NOMO-1 (cell line): ENCODE results near the gene SEC23B.
"Not testable (repeated sequence)": the region's sequence is repeated elsewhere in the genome, so short reads cannot be mapped to it uniquely, and the experiment has no call there.

ENCODE experiments used
- DNase-seq, 2 experiments: peaks; one replicate each; lab custom pipeline; 2025; ENCODE audit not compliant: unreplicated experiment in 2 of 2; lab: John Stamatoyannopoulos, UW

The SEC23B gene

GRCh38 chr20:18523066-18523465 lies 15.3 kb downstream of the SEC23B start:
- DNase-seq: no peak

GRCh38 chr20:18524646-18525045 lies 16.9 kb downstream of the SEC23B start:
- no peak for DNase-seq

DNA sequence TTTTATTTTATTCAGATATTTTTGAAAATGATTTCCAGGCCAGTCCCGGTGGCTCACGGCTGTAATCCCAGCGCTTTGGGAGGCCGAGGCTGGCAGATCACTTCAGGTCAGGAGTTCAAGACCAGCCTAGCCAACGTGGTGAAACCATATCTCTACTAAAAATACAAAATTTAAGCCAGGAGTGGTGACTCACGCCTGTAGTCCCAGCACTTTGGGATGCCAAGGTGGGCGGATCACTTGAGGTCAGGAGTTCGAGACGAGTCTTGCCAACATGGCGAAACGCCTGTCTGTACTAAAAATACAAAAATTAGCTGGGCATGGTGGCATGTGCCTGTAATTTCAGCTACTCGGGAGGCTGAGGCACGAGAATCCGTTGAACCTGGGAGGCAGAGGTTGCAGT lies 19.0 kb downstream of the SEC23B start:
- DNase-seq: not testable (repeated sequence)

GRCh38 chr20:18527339-18527738 lies 19.6 kb downstream of the SEC23B start:
- no peak for DNase-seq

DNA sequence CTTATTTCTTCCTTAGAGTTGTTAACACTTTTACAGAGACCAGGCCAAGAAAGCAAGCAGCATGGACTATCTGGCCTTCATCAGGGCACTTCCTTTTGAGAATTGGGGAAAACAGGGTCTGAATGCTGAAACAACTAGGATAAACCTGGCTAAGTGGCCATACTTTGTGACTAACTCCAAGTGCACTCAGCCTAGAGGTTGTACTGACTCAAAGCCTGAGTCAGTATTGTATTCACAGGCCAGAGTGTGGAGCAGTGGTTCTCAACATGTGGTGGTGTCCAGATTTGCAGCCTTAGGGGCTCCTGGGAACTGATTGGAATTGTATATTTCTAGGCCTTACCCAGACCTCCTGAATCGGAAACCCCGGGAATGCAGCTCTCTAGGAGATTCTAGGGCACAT lies 20.1 kb downstream of the SEC23B start:
- no peak for DNase-seq

GRCh38 chr20:18529041-18529440 lies 21.3 kb downstream of the SEC23B start:
- no peak for DNase-seq

DNA sequence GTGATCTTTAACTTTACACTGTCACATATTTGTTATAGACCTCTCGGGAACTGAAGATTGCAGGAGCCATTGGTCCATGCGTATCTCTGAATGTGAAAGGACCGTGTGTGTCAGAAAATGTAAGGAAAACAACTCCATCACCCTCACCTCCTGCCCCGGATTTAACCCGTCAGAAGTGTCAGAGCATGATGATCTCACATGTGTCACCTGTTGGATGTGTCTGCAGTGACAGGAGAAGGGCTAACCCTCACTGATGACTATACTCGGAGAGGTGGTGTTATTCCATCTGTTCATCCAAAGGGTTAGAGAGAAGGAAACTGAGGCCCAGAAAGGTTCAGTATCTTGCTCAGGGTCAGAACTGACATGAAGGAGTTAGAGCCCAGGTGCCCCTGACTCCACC lies 24.9 kb downstream of the SEC23B start:
- DNase-seq: no peak

- DNase-seq: no peak
Measured at GRCh38 chr20:18533491-18533890, 25.8 kb downstream of the SEC23B start.

DNA sequence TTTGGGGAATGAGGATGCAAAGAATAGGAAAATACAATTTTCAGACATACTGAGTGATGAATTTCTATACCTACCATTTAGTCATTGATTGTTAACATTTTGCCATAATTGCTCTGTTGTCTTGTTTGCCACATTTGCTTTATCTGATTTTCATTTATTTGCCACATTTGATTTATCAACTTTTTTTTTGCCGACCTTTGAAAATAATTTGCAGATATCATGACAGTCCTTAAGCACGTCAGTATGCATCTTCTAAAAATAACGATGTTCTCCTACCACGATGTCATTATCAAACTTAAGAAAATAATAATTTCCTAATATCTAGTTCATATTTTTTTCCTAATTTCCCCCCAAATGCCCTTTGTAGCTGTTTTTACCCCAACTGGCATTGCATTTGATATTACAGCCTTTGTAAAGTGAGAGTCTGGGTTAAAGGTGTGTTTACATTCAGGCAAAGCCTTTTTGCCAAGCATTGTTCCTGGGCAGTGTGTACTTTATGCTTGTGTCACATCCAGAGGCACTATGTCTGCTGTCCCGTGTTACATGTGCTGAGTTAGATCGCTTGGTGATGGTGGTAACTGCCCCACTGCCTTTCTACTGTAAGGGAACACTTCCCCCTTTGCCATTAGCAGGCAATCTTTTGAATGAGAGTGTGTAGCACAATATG lies 26.4 kb downstream of the SEC23B start:
- DNase-seq: no peak

- no peak for DNase-seq
Measured at GRCh38 chr20:18537651-18538050, 29.9 kb downstream of the SEC23B start.

- no peak for DNase-seq
Measured at GRCh38 chr20:18541741-18542140, 34.0 kb downstream of the SEC23B start.

DNA sequence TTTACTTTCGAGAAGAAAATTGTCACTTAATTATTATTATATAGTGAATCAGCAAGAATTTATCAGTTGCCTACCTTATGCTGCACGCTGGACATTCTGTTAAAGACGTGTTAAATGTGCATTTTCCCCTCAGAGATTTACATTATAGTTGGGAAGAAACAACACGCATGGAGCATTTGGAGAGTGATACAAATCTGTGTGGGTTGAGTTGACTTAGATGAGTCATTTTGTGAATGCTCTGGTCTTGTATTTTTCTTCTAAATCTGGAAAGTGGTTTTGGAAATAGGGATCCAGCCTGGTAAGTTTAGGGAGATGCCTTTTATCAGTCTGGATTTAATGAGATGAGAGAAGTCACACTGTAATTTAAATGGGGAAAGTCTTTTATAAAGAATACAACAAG lies 35.5 kb downstream of the SEC23B start:
- no peak for DNase-seq

DNA sequence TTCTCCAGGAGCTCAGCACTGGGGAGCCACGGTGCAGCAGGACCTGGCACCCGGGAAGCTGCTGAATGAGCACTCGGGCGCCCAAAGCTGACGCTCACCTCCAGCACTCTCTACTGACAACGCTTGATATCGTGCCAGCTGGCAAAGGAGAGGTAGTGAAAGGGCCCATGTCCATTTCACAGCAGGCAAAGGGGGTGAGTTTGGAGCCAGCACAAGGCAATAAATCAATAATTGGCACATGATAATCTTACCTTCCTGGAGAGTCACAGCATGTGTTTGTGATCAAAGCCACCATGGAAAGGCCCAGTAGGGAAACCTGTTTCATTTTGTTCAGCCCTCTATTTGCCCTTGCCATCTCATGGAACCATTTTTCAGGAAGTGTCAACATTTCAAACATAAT lies 36.2 kb downstream of the SEC23B start:
- no peak for DNase-seq

DNA sequence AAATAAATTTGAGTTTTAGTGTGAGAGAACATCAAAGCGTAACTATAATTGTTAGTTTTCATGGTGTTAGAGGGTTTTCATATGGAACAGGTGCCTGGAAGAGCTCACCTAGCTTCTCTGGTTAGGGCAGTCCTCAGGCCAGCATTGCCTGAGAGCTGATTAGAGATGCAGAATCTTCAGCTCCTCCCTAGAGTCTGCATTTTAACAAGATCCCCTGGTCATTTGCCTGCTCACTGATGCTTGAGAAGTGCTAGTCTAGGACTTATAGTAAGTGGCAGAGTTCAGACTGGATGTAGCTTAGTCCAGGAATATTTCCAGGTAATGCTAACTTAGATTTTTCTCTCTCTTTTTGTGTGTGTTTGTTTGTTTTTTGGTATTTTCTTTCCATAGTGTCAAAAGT lies 37.8 kb downstream of the SEC23B start:
- no peak for DNase-seq

DNA sequence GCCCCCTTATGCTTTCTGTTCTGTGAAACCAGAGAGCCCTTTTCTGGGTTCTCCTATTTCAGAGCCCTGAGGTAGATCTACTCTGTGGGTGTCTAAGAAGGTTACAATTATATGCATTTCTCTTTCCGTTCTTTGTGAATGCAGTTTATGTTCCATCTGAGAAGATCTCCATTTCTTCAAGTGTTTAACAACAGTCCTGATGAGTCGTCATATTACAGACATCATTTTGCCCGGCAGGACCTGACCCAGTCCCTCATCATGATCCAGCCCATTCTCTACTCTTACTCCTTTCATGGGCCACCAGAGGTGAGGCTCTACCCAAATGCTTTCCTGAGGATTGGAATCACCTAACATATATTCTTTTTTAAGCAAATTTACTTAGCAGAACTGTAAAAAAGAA lies 40.7 kb downstream of the SEC23B start:
- no peak for DNase-seq

DNA sequence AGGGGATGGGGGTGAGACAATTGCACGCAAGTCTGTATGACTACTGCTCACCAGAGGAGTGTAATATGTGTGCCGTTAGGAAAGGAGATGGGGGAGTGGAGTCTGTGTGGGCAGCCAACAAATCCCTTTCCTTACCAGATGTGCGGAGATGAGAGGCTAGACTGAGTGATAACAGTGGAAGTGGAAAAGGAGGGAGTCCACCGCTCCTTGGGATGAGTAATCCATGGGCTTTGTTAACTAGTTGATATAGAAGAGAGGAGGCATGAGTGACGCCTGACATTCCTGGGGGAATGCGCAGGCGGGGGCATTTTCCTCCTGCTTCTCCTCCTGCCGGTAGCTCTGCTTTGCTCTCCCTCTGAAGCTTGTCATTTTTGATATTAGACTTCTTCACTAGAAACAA lies 46.0 kb downstream of the SEC23B start:
- no peak for DNase-seq

- DNase-seq: peak; percentile 83 to 88
Measured at GRCh38 chr20:18566892-18567738, 59.4 kb downstream of the SEC23B start, which contains the start of gene SMIM26. Gene SMIM26 (plus strand): TSS chr20:18567432. CDS start chr20:18567479, 47 bp downstream.

DNA sequence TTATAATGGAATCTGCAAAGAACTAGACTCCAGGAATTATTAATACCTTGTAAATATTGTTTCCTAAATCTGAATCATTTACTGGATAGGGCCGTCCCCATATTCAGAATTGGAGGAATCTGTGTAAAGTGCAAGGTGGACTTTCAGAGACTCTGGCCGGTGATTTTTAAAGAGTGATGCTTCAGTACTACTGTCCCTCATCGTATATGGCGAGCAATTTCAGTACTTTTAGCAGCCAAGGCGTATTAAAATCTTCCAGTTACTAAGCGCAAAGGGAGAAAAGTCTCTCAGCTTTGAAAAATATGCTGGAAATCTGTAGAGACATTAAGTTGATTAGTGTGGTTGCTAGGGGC lies 60.0 kb downstream of the SEC23B start:
- DNase-seq: no peak

DNA sequence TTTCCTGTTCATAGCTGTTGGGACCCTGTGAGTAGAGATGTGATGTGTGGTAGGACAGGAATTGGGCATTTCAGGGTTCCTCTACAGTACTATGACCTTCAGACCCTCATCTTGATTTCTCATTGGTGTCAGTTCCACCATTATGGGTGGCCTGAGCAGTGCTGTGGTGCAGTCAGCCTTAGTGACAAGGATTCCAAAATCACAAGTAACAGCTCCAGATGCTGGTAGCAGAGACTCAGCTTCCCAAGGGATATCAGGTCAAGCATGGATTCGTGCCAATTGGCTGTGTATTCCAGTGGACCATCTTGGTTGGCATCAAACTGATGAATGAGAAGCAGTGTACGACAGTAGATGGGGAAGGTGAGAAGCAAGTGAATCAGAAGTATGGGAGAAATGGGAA lies 63.3 kb downstream of the SEC23B start:
- DNase-seq: no peak

- DNase-seq: peak; percentile 44 to 88
Measured at GRCh38 chr20:18571578-18571977, 63.8 kb downstream of the SEC23B start.

DNA sequence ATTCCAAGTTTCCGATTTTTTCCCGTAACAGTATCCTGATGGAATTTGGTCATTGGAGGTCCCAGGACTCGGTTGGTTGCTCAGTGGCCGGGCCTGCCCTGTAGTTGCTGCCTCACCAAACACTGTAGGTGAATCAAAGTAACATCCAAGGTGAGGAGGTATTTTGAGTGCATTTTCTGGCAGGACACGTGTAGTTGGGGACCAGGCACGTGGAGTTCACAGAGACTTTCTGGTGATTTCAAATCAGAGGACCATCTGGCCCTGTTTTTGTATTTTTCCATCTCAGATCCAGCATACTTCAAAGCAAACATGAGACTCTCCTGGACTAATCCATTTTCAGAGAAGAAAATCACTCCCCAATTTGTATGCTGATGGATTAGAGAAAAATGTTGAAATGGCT lies 70.2 kb downstream of the SEC23B start:
- no peak for DNase-seq

DNA sequence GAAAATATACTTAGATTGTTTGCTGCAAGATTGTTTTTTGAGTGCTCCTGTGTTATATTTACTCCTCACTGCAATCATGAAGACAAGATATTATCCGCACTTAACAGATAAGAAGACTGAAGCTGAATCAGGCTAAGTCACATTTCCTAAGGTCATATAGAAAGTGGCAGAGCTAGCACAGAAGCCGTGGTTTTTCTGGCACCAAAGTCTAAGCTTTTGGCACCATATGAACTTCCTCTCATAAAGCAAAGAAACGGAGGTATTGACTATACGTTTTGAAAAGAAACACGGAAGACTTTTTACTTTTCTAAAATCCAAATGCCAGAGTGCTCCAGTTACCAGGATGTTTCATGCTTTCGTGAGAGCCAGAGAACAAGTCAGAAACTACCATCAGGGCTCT lies 70.8 kb downstream of the SEC23B start:
- DNase-seq: no peak
